Neural progenitor cell (in vitro differentiated cells): Measurements from ENCODE around the gene WWOX.

Experiments
- EZH2 ChIP-seq: fragments of 200-600 bp; sonication (generic); IDR thresholded peaks from 2 replicates; pipeline ENCODE4 v1.6.1; 2017; ENCODE audit warnings: antibody characterized with exemption, mild to moderate bottlenecking, moderate library complexity
- EZH2phosphoT487 ChIP-seq: fragments of 200-600 bp; sonication (generic); IDR thresholded peaks from 2 replicates; pipeline ENCODE4 v1.6.1; 2017; ENCODE audit warnings: antibody characterized with exemption
- TF ChIP-seq, protein P1 (sequence below): fragments of 200-600 bp; sonication (generic); IDR thresholded peaks from 2 replicates; pipeline ENCODE4 v1.5.1; 2017; ENCODE audit warnings: antibody characterized with exemption, mild to moderate bottlenecking

- TF ChIP-seq, protein P1, sequence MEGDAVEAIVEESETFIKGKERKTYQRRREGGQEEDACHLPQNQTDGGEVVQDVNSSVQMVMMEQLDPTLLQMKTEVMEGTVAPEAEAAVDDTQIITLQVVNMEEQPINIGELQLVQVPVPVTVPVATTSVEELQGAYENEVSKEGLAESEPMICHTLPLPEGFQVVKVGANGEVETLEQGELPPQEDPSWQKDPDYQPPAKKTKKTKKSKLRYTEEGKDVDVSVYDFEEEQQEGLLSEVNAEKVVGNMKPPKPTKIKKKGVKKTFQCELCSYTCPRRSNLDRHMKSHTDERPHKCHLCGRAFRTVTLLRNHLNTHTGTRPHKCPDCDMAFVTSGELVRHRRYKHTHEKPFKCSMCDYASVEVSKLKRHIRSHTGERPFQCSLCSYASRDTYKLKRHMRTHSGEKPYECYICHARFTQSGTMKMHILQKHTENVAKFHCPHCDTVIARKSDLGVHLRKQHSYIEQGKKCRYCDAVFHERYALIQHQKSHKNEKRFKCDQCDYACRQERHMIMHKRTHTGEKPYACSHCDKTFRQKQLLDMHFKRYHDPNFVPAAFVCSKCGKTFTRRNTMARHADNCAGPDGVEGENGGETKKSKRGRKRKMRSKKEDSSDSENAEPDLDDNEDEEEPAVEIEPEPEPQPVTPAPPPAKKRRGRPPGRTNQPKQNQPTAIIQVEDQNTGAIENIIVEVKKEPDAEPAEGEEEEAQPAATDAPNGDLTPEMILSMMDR, result no peak
- TF ChIP-seq EZH2 (no peak), EZH2phosphoT487 (no peak)
Measured at GRCh38 chr16:78837706-78838105, 738.3 kb downstream of the WWOX start.
